ENCODE data around the gene RBM12.

RBM12 gene

DNA sequence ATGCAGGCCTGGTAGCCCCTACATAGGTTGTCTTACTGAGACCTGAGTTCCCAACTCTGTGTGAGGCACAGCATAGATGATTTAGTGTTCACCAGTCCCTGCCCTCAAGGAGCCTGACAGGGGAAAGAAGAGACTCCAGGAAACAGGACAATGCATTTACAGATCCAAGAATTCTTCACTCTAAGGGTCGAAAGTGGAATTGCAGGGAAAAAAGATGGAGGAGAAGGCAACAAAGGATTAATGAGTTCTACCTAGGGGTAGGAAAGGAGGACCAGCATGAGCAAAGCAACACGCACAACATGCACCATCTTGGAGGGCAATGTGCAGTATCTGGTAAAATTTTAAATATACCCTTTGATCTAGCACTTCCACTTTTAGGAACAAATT is 43.1 kb downstream of the RBM12 start:
- Histone ChIP-seq H3K4me1 (ENCODE audit: control insufficient read depth, insufficient read depth, low read length) (no peaks in the 10 kb centered on the region), H3K9me3 (ENCODE audit: control insufficient read depth, insufficient read depth, low read depth, low read length) (no peaks in the 10 kb centered on the region), H3K4me3 (ENCODE audit: low read depth, low read length) (no peak overlapping the region), H3K27ac (ENCODE audit: extremely low read depth, low read depth, low read length) (no peak overlapping the region), H3K36me3 (ENCODE audit: control insufficient read depth in 2 of 2, insufficient read depth in 1 of 2, low read length in 2 of 2) (peaks cover 16 to 28% of the 10 kb centered on the region in 2 experiments)
- ChIA-PET CTCF (interaction anchor here (0.8 to 1.0 kb wide), 2 partner anchors 8 to 70 kb away, joined by 3 to 4 read pairs; no protein-coding TSS in a partner anchor), POLR2A (no interaction called here)
- TF ChIP-seq ZNF571 (tag by site-specific recombination; IDR thresholded peaks at IDR 0.05) (no peak), SP3 (tag by site-specific recombination; IDR thresholded peaks at IDR 0.05) (no peak), ZNF585B (tag by site-specific recombination; IDR thresholded peaks at IDR 0.05) (no peak), ZNF366 (tag by site-specific recombination; conservative IDR thresholded peaks at IDR 0.05) (no peak), ZBTB1 (tag by site-specific recombination; IDR thresholded peaks at IDR 0.05) (no peak), ZNF223 (tag by site-specific recombination; IDR thresholded peaks at IDR 0.05) (no peak), ZNF610 (tag by site-specific recombination; IDR thresholded peaks at IDR 0.05; ENCODE audit: borderline replicate concordance) (no peak), ZNF548 (tag by site-specific recombination; IDR thresholded peaks at IDR 0.05) (no peak), HOXA7 (CRISPR knock-in tag; IDR thresholded peaks at IDR 0.05; ENCODE audit: borderline replicate concordance) (no peak), ZNF335 (tag by site-specific recombination; conservative IDR thresholded peaks at IDR 0.05) (no peak), ZFP69B (tag by site-specific recombination; IDR thresholded peaks at IDR 0.05) (no peak), ZNF596 (tag by site-specific recombination; IDR thresholded peaks at IDR 0.05) (no peak), ZNF623 (tag by site-specific recombination; IDR thresholded peaks at IDR 0.05) (no peak)
- TF ChIP-seq, protein P1, sequence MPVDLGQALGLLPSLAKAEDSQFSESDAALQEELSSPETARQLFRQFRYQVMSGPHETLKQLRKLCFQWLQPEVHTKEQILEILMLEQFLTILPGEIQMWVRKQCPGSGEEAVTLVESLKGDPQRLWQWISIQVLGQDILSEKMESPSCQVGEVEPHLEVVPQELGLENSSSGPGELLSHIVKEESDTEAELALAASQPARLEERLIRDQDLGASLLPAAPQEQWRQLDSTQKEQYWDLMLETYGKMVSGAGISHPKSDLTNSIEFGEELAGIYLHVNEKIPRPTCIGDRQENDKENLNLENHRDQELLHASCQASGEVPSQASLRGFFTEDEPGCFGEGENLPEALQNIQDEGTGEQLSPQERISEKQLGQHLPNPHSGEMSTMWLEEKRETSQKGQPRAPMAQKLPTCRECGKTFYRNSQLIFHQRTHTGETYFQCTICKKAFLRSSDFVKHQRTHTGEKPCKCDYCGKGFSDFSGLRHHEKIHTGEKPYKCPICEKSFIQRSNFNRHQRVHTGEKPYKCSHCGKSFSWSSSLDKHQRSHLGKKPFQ (tag by site-specific recombination; IDR thresholded peaks at IDR 0.05): no peak
- TF ChIP-seq, protein P2, sequence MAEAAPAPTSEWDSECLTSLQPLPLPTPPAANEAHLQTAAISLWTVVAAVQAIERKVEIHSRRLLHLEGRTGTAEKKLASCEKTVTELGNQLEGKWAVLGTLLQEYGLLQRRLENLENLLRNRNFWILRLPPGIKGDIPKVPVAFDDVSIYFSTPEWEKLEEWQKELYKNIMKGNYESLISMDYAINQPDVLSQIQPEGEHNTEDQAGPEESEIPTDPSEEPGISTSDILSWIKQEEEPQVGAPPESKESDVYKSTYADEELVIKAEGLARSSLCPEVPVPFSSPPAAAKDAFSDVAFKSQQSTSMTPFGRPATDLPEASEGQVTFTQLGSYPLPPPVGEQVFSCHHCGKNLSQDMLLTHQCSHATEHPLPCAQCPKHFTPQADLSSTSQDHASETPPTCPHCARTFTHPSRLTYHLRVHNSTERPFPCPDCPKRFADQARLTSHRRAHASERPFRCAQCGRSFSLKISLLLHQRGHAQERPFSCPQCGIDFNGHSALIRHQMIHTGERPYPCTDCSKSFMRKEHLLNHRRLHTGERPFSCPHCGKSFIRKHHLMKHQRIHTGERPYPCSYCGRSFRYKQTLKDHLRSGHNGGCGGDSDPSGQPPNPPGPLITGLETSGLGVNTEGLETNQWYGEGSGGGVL (tag by site-specific recombination; IDR thresholded peaks at IDR 0.05): no peak
- TF ChIP-seq, protein P3, sequence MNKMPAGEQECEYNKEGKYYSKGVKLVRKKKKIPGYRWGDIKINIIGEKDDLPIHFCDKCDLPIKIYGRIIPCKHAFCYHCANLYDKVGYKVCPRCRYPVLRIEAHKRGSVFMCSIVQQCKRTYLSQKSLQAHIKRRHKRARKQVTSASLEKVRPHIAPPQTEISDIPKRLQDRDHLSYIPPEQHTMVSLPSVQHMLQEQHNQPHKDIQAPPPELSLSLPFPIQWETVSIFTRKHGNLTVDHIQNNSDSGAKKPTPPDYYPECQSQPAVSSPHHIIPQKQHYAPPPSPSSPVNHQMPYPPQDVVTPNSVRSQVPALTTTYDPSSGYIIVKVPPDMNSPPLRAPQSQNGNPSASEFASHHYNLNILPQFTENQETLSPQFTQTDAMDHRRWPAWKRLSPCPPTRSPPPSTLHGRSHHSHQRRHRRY (tag by site-specific recombination; IDR thresholded peaks at IDR 0.05): no peak
- TF ChIP-seq, protein P4, sequence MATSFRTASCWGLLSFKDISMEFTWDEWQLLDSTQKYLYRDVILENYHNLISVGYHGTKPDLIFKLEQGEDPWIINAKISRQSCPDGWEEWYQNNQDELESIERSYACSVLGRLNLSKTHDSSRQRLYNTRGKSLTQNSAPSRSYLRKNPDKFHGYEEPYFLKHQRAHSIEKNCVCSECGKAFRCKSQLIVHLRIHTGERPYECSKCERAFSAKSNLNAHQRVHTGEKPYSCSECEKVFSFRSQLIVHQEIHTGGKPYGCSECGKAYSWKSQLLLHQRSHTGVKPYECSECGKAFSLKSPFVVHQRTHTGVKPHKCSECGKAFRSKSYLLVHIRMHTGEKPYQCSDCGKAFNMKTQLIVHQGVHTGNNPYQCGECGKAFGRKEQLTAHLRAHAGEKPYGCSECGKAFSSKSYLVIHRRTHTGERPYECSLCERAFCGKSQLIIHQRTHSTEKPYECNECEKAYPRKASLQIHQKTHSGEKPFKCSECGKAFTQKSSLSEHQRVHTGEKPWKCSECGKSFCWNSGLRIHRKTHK (tag by site-specific recombination; IDR thresholded peaks at IDR 0.05): no peak

DNA sequence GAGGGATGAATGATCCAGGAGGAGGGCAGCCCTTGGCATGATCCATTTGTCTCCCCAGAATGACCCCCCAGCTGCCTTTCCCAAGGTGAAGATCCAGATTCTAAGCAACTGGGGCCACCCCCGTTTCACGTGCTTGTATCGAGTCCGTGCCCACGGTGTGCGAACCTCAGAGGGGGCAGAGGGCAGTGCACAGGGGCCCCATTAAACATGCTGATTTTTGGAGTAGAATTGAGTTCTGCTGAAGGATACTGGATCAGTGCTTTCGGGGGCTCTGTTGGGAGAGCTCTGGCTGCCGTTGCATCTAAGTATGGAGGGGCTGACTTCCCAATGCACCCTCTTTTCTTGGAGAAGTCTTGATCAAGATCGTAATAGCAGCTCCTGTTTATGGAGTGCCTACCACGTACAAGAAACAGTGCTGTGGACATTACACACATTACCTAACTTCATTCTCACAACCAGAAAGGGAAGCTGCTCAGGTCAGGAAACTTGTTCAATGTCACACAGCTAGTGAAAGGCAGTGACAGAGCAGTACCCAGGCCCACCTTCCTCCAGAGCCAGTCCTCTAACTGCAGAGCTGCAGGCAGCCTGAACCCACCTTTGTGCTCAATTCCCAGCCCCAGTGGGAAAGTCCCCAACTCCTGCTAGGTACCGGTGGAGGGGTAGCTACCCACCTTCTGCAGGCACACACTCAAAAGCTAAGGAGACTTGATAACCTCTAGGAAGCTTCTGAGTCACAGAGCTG is 43.7 kb downstream of the RBM12 start:
- Histone ChIP-seq H3K9me3 (ENCODE audit: control insufficient read depth, insufficient read depth, low read depth, low read length) (no peaks in the 10 kb centered on the region), H3K27ac (ENCODE audit: extremely low read depth, low read depth, low read length) (no peak overlapping the region), H3K4me3 (ENCODE audit: low read depth, low read length) (no peak overlapping the region), H3K36me3 (ENCODE audit: control insufficient read depth in 2 of 2, insufficient read depth in 1 of 2, low read length in 2 of 2) (peaks cover 16 to 23% of the 10 kb centered on the region in 2 experiments), H3K4me1 (ENCODE audit: control insufficient read depth, insufficient read depth, low read length) (no peaks in the 10 kb centered on the region)
- ChIA-PET POLR2A (no interaction called here), CTCF (interaction anchor here (0.8 to 1.9 kb wide), 5 partner anchors 8 to 70 kb away, joined by 3 to 16 read pairs (median 3); no protein-coding TSS in a partner anchor)
- TF ChIP-seq ZNF548 (tag by site-specific recombination; IDR thresholded peaks at IDR 0.05) (no peak), ZFP37 (tag by site-specific recombination; IDR thresholded peaks at IDR 0.05) (no peak), ZNF677 (tag by site-specific recombination; IDR thresholded peaks at IDR 0.05) (no peak), ZXDB (tag by site-specific recombination; IDR thresholded peaks at IDR 0.05) (no peak), ZNF558 (tag by site-specific recombination; IDR thresholded peaks at IDR 0.05) (no peak), ZNF843 (tag by site-specific recombination; IDR thresholded peaks at IDR 0.05) (no peak), ZNF133 (tag by site-specific recombination; IDR thresholded peaks at IDR 0.05) (no peak), ZNF292 (tag by site-specific recombination; IDR thresholded peaks at IDR 0.05; ENCODE audit: borderline replicate concordance, low read depth) (no peak), EGR2 (tag by site-specific recombination; IDR thresholded peaks at IDR 0.05; ENCODE audit: low read depth) (no peak), OSR2 (tag by site-specific recombination; IDR thresholded peaks at IDR 0.05) (no peak), ZNF530 (tag by site-specific recombination; IDR thresholded peaks at IDR 0.05; ENCODE audit: low read depth) (no peak), WT1 (tag by site-specific recombination; IDR thresholded peaks at IDR 0.05) (no peak)

Data from HEK293 (cell line).